Colonic mucosa (tissue), 4 donors: Measurements from ENCODE around the gene ONECUT2. TPM values are rescaled to one million over a fixed set of nuclear protein-coding genes. Genes with fewer than 3 reads are reported as not detected.

Experiments used
- DNase-seq: peaks from one replicate; pipeline ENCODE4 v3.0.0-alpha.2; 2020
- H3K27ac ChIP-seq: fragments of 200-600 bp; one replicate; pipeline ENCODE4 v1.8.0; 2021
- H3K27me3 ChIP-seq: fragments of 200-600 bp; one replicate; pipeline ENCODE4 v1.8.0; 2021
- H3K36me3 ChIP-seq: fragments of 200-600 bp; one replicate; pipeline ENCODE4 v1.8.0; 2021
- H3K4me1 ChIP-seq: fragments of 200-600 bp; one replicate; pipeline ENCODE4 v1.8.0; 2021; ENCODE audit warnings: mild to moderate bottlenecking
- H3K4me3 ChIP-seq: fragments of 200-600 bp; one replicate; pipeline ENCODE4 v1.8.0; 2021
- H3K9ac ChIP-seq, 2 donors: one replicate each; pipeline ENCODE4 v1.7.0; 2013; ENCODE audit warnings: control low read depth in 2 of 2, low read depth in 2 of 2, low read length in 2 of 2
- H3K9me3 ChIP-seq: fragments of 200-600 bp; one replicate; pipeline ENCODE4 v1.8.0; 2021
- intact Hi-C: fragments of 100-400 bp; cut with DNase I; formaldehyde crosslinking; loops from one replicate; pipeline ENCODE4 v1.14.1; 2022
- total RNA-seq, 2 donors: library from RNA; stranded (reverse); fragmentation: NEBNext Ultra II Directional in 1 of 2; extraction: Animal tissue kit (Norgen Biotek cat#: 25700) in 1 of 2; gene quantifications; one replicate each; pipeline ENCODE4 v1.2.1, GENCODE V29; 2021
- TF ChIP-seq, protein P1 (sequence below): fragments of 200-600 bp; IDR thresholded peaks from one replicate; pipeline ENCODE4 v1.8.0; 2022; ENCODE audit warnings: antibody characterized with exemption, mild to moderate bottlenecking
- donor health status: healthy.
- donor health status: DM: no; HTN: no; CAD: no.
- donor health status: DM: no; HTN: no; CAD: no.

ONECUT2 gene
- total RNA-seq, 2 donors from 2014 or later = 0.05 to 0.49 TPM

DNA sequence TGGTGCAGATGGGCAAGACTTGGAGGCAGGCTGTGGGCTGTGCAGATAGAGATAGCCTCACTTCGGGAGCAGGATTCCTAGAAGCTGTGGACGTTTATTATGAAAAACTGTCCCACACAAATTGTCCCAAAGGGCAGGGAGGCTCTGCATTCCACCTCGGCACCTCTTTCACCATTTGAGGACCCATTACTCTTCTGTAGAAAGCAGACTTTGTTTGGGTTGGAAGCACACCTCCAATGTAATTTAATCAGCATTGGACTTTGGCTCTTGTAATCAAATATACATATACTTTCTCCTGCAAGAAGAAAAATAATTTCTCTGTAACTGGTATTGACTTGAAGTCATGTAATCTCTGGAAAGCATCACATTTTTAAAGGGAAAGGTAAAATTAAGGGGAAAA lies 8.5 kb downstream of the ONECUT2 start:
- no peak for DNase-seq
- intact Hi-C loops = loop anchor here (10.0 kb wide), 1 partner anchor 579 kb away; no protein-coding TSS in a partner anchor
- H3K27me3 ChIP-seq = peaks cover 48% of the 10 kb centered on the region
- H3K9ac ChIP-seq = no peak overlapping the region
- no peak overlapping the region for H3K4me3 ChIP-seq
- H3K9me3 ChIP-seq = no peaks in the 10 kb centered on the region
- no peaks in the 10 kb centered on the region for H3K4me1 ChIP-seq
- H3K27ac ChIP-seq = no peak overlapping the region
- TF ChIP-seq, protein P1, sequence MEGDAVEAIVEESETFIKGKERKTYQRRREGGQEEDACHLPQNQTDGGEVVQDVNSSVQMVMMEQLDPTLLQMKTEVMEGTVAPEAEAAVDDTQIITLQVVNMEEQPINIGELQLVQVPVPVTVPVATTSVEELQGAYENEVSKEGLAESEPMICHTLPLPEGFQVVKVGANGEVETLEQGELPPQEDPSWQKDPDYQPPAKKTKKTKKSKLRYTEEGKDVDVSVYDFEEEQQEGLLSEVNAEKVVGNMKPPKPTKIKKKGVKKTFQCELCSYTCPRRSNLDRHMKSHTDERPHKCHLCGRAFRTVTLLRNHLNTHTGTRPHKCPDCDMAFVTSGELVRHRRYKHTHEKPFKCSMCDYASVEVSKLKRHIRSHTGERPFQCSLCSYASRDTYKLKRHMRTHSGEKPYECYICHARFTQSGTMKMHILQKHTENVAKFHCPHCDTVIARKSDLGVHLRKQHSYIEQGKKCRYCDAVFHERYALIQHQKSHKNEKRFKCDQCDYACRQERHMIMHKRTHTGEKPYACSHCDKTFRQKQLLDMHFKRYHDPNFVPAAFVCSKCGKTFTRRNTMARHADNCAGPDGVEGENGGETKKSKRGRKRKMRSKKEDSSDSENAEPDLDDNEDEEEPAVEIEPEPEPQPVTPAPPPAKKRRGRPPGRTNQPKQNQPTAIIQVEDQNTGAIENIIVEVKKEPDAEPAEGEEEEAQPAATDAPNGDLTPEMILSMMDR = no peak
- no peaks in the 10 kb centered on the region for H3K36me3 ChIP-seq

DNA sequence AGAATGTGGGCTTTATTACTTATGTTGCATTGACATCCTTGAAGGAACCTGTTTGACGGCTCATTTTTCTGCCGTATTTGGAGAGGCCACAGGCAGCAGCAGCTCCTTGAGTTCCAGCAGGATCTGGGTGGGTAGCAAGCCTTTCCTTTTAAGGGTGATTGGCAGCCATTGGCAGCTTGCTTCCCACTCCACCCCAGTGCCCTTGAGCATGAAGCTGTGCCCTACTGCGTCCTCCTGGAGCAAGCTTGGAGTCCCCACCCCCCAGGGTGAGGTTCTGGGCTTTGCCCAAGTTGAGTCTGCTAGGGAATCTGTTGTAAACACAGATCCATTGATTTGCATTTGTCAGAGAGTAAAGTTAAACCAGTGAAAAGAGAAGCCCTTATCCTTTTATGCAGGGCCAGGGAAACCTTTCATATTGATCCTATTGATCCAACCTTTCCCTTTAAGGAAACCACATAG lies 9.2 kb downstream of the ONECUT2 start:
- H3K4me1 ChIP-seq = no peaks in the 10 kb centered on the region
- TF ChIP-seq, protein P1 = no peak
- H3K36me3 ChIP-seq = no peaks in the 10 kb centered on the region
- peaks cover 42% of the 10 kb centered on the region for H3K27me3 ChIP-seq
- intact Hi-C loops = loop anchor here (10.0 kb wide), 1 partner anchor 580 kb away; no protein-coding TSS in a partner anchor
- DNase-seq = no peak
- H3K9ac ChIP-seq = no peak overlapping the region
- H3K4me3 ChIP-seq = no peak overlapping the region
- no peak overlapping the region for H3K27ac ChIP-seq
- H3K9me3 ChIP-seq = no peaks in the 10 kb centered on the region

DNA sequence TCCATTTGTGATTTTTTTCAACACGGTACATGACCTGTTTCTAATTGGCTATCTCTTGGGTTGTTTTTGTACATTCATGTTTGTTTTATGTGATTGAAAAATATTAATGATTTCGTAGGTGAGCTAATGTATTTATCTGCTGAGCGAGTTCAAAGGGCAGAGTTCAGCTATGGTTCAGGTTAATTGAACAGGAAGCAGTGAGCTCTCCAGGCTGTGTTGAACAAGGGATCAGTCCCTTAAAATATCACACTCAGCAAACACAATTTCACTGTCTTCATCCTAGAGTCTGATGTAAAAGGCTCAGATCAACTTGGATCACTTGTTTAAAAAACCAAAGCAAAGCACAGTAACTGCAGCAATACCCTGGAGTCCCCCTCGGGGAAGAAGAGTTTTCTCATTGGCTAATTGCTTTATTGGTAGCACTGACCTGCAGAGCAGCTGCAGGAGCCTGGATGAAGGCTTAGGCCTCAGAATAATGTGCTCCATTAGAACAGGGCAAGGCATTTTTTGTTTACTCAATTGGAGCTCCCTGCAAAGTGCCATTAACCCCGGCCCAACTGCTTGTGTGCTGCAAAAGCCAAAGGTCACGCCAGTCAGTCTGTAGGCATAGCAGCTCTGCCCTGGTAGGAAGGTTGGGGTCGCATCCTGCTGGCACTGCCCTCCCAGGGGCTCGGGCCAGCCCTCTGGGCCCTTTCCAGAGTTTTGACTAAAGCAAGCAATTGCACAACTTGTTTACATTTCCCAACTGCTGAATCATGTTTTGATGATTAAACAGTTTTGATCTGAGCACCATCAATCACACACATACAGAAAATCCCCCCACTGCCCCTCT lies 10.5 kb downstream of the ONECUT2 start:
- Histone ChIP-seq H3K9me3 (no peaks in the 10 kb centered on the region), H3K4me3 (no peak overlapping the region), H3K27ac (no peak overlapping the region), H3K27me3 (peaks cover 28% of the 10 kb centered on the region), H3K36me3 (no peaks in the 10 kb centered on the region), H3K4me1 (no peaks in the 10 kb centered on the region), H3K9ac (no peak overlapping the region)
- TF ChIP-seq, protein P1 = no peak
- intact Hi-C loops = loop anchor here (5.0 to 10.0 kb wide), 2 partner anchors 581 to 698 kb away; no protein-coding TSS in a partner anchor
- no peak for DNase-seq

DNA sequence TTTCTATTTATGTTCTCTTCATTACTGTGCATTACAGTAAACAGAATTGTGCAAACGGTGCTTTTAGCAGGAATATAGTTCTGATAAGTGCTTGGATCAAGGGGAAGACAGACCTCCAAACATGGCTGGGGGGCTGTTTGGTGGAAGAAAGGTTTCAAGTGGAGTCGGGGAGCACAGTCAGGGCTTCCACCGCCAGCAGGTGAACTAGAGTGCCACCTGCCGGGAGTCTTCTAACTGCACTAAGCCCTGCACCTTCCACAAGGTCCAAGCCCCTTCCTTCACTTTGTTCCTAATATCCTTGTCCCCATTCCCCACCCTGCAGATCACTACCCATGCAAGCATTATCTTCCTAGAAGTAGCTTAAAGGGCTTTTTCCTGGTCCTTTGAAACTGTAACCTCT lies 11.1 kb downstream of the ONECUT2 start:
- no peaks in the 10 kb centered on the region for H3K4me1 ChIP-seq
- TF ChIP-seq, protein P1 = peak; percentile 37
- no peak overlapping the region for H3K9ac ChIP-seq
- intact Hi-C loops = loop anchor here (5.0 to 10.0 kb wide), 2 partner anchors 582 to 699 kb away; no protein-coding TSS in a partner anchor
- H3K36me3 ChIP-seq = no peaks in the 10 kb centered on the region
- H3K4me3 ChIP-seq = no peak overlapping the region
- DNase-seq = no peak
- H3K27me3 ChIP-seq = peaks cover 22% of the 10 kb centered on the region
- no peaks in the 10 kb centered on the region for H3K9me3 ChIP-seq
- H3K27ac ChIP-seq = no peak overlapping the region

DNA sequence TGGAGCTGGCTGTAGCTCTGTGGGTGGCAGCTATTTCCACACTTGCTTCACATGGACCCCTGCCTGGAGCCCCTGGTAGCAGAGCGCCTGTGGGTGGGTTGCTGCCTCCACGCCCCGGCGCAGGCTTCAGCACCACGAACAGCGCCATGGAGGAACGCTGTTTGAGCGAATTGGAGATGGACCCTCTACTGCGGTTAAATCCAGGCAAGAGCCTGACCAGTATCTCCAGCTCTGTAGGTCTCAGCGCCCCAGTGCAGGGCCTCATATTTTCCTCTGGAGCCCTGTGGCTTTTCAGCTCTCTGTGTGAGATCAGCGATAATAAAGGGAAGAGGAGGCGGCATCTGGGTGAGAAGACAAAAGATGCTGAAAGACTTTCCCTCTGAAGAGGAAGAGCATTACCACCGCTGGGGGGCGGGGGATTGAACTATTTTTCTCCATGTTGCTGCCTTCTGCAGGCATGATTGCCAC lies 12.0 kb downstream of the ONECUT2 start:
- Histone ChIP-seq H3K4me3 (no peak overlapping the region), H3K4me1 (no peaks in the 10 kb centered on the region), H3K27ac (no peak overlapping the region), H3K27me3 (peaks cover 14% of the 10 kb centered on the region), H3K9ac (no peak overlapping the region), H3K36me3 (no peaks in the 10 kb centered on the region), H3K9me3 (no peaks in the 10 kb centered on the region)
- TF ChIP-seq, protein P1 = no peak
- DNase-seq = no peak
- intact Hi-C loops = loop anchor here (5.0 to 10.0 kb wide), 2 partner anchors 582 to 700 kb away; no protein-coding TSS in a partner anchor
